SK-N-MC (cell line): Measurements from ENCODE around the gene MPRIP.

ENCODE experiments used
- EZH2 ChIP-seq: fragments of 200-600 bp; sonication (generic); IDR thresholded peaks from one replicate; pipeline ENCODE4 v1.6.1; 2017; ENCODE audit warnings: antibody characterized with exemption
- POLR2AphosphoS5 ChIP-seq: IDR thresholded peaks from 2 replicates; pipeline ENCODE4 v1.6.1; 2012; ENCODE audit warnings: mild to moderate bottlenecking, low read depth, low read length, borderline replicate concordance

DNA sequence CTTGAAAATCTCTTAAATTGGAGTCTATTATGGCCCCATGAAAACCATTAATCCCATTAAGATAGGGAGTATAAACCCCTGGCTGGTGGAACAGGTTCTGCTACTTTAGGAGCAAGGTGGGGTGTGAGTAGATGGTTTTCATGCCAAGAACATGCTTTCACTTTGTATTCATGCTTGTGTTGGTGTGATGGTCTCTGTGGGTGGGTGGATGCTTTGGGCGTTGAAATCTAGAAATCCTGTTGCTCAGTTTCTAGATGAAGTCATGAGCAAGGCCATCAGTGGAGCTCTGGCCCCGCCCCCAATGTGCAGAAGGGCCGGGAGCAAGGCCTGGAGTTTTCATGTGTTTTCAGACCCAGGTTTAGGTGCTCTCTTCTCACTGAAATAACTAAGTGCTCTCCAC, 143.8 kb downstream of the MPRIP start:
- no peak for TF ChIP-seq POLR2AphosphoS5
- no peak for TF ChIP-seq EZH2
